HepG2 (cell line): ENCODE data around the gene VMO1. TPM values are rescaled to one million over a fixed set of nuclear protein-coding genes. Genes with fewer than 3 reads are reported as not detected.

Experiments used
- ARNT2 ChIP-seq: sonication (generic); formaldehyde crosslinking; IDR thresholded peaks from 2 replicates; pipeline ENCODE4 v1.8.0; 2022; ENCODE audit warnings: mild to moderate bottlenecking, low read depth, missing genetic modification reagents, moderate library complexity
- FOSL1 ChIP-seq: sonication (generic); formaldehyde crosslinking; IDR thresholded peaks from 2 replicates; pipeline ENCODE4 v1.9.0; 2021; ENCODE audit warnings: missing genetic modification reagents, borderline replicate concordance
- HMG20B ChIP-seq: conservative IDR thresholded peaks from 2 replicates; pipeline ENCODE4 v1.6.1; 2016; ENCODE audit warnings: missing genetic modification reagents, missing compliant biosample characterization
- IKZF4 ChIP-seq: sonication (generic); formaldehyde crosslinking; IDR thresholded peaks from 2 replicates; pipeline ENCODE4 v1.5.1; 2020; ENCODE audit warnings: borderline replicate concordance, mild to moderate bottlenecking, low read depth, missing genetic modification reagents; ENCODE audit errors: not compliant biosample characterization
- KDM4B ChIP-seq: sonication (generic); formaldehyde crosslinking; IDR thresholded peaks from 2 replicates; pipeline ENCODE4 v1.4.0; 2020; ENCODE audit warnings: missing genetic modification reagents
- KDM6A ChIP-seq: IDR thresholded peaks from 2 replicates; pipeline ENCODE4 v1.6.1; 2016; ENCODE audit warnings: low read depth
- KLF16 ChIP-seq, 2 experiments: sonication (generic) in 1 of 2; formaldehyde crosslinking in 1 of 2; IDR thresholded peaks; 2 replicates each; pipeline versions ENCODE4 v1.6.1 to v1.8.0; 2016 to 2023; ENCODE audit warnings: missing genetic modification reagents in 2 of 2, missing compliant biosample characterization in 1 of 2
- MAZ ChIP-seq, 2 experiments: sonication (generic) in 1 of 2; formaldehyde crosslinking in 1 of 2; IDR thresholded peaks; 2 replicates each; pipeline versions ENCODE4 v1.5.0 to v1.6.1; 2012 to 2020; ENCODE audit warnings: low read depth in 2 of 2, mild to moderate bottlenecking in 2 of 2, borderline replicate concordance in 1 of 2, improper control_type of control experiment in 1 of 2, low read length in 1 of 2, missing genetic modification reagents in 1 of 2, moderate library complexity in 1 of 2
- NFATC3 ChIP-seq: sonication (generic); formaldehyde crosslinking; IDR thresholded peaks from 2 replicates; pipeline ENCODE4 v1.5.1; 2020; ENCODE audit warnings: mild to moderate bottlenecking, missing genetic modification reagents
- PITX1 ChIP-seq: sonication (generic); formaldehyde crosslinking; IDR thresholded peaks from 2 replicates; pipeline ENCODE4 v1.5.1; 2020; ENCODE audit warnings: mild to moderate bottlenecking, missing genetic modification reagents
- POLR2G ChIP-seq: fragments of 200-400 bp; formaldehyde crosslinking; IDR thresholded peaks from 2 replicates; pipeline ENCODE4 v1.6.1; 2018; ENCODE audit warnings: mild to moderate bottlenecking, low read depth, low read length, moderate library complexity
- SAP130 ChIP-seq: IDR thresholded peaks from 2 replicates; pipeline ENCODE4 v1.6.1; 2016; ENCODE audit warnings: low read depth
- STAG1 ChIP-seq: sonication (generic); formaldehyde crosslinking; IDR thresholded peaks from 2 replicates; pipeline ENCODE4 v1.4.0; 2020; ENCODE audit warnings: missing genetic modification reagents
- ZFP82 ChIP-seq: sonication (generic); formaldehyde crosslinking; IDR thresholded peaks from 2 replicates; pipeline ENCODE4 v1.5.1; 2020; ENCODE audit warnings: mild to moderate bottlenecking, missing genetic modification reagents, borderline replicate concordance
- ZFP90 ChIP-seq: sonication (generic); formaldehyde crosslinking; IDR thresholded peaks from 2 replicates; pipeline ENCODE4 v1.8.0; 2022; ENCODE audit warnings: missing genetic modification reagents, mild to moderate bottlenecking, inconsistent platforms, borderline replicate concordance
- ZNF224 ChIP-seq: sonication (generic); formaldehyde crosslinking; IDR thresholded peaks from 2 replicates; pipeline ENCODE4 v1.5.0; 2020; ENCODE audit warnings: mild to moderate bottlenecking, missing genetic modification reagents
- ZNF232 ChIP-seq: sonication (generic); formaldehyde crosslinking; IDR thresholded peaks from 2 replicates; pipeline ENCODE4 v1.4.0; 2020; ENCODE audit warnings: missing genetic modification reagents, borderline replicate concordance
- ZNF672 ChIP-seq: sonication (generic); formaldehyde crosslinking; IDR thresholded peaks from 2 replicates; pipeline ENCODE4 v1.8.1; 2022; ENCODE audit warnings: missing genetic modification reagents
- polyA plus RNA-seq, 8 experiments: library from polyadenylated mRNA; depleted of rRNA in 3 of 8; stranded (reverse) in 7 of 8; unstranded in 1 of 8; fragments of >200 nt; fragmentation: Illumina TruSeq in 4 of 8; extraction: Trizol in 4 of 8; gene quantifications; 2 replicates each; pipeline versions ENCODE4 v1.2.1 to v1.2.3, GENCODE V29; 2011 to 2016; ENCODE audit warnings: low read depth in 4 of 8, missing spikeins in 1 of 8, mixed read lengths in 1 of 8; ENCODE audit not compliant: insufficient read depth in 1 of 8
- total RNA-seq, 5 experiments: library from RNA; depleted of rRNA; stranded (reverse); fragments of >200 nt; fragmentation: Illumina TruSeq; extraction: Trizol; gene quantifications; 2 replicates each; pipeline ENCODE4 v1.2.3, GENCODE V29; 2016; ENCODE audit warnings: low read depth in 1 of 5
- TF ChIP-seq, protein P1 (sequence below): sonication (generic); formaldehyde crosslinking; IDR thresholded peaks from 2 replicates; pipeline ENCODE4 v1.4.0; 2020; ENCODE audit warnings: missing genetic modification reagents
- TF ChIP-seq, protein P2 (sequence below): sonication (generic); formaldehyde crosslinking; conservative IDR thresholded peaks from 2 replicates; pipeline ENCODE4 v1.8.0; 2022; ENCODE audit warnings: missing genetic modification reagents
- TF ChIP-seq, protein P3 (sequence below): sonication (generic); formaldehyde crosslinking; conservative IDR thresholded peaks from 2 replicates; pipeline ENCODE4 v1.8.0; 2022; ENCODE audit warnings: mild to moderate bottlenecking, moderate library complexity, missing genetic modification reagents

The VMO1 gene
- total and polyA plus RNA-seq, 2 of the 13 experiments (the other 11 are each of a cell fraction or from before 2014, with no cell fraction given): not detected

DNA sequence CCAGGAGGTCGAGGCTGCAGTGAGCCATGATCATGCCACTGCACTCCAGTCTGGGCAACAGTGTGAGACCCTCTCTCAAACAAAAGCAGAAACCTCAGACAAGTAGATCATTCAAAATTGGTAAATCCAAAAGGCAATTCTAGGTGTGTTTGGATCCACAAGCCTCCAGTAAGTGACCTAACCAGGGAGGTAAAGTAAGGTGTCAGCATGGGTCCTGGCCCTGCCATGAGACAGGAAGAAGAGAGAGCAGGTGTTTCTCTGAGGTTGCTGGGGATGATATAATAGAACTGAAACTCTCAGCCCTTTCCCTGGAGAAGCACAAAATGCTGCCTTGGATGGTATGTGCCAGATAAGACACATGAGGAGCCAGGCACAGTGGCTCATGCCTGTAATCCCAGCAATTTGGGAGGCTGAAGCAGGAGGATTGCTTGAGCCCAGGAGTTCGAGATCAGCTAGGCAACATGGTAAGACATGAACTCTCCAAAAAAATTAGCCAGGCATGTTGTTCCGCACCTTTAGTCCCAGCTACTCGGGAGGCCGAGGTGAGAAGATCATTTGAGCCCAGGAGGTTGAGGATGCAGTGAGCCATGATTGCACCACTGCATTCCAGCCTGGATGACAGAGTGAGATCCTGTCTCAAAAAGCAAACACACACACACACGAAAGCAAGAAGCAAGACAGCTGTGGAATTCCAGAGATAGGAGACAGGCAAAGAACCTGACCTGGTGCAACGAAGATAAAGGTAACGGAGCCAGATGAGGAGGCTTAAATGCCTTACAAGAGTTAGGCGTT lies 8.0 kb downstream of the VMO1 start (continued):
- TF ChIP-seq, protein P1, sequence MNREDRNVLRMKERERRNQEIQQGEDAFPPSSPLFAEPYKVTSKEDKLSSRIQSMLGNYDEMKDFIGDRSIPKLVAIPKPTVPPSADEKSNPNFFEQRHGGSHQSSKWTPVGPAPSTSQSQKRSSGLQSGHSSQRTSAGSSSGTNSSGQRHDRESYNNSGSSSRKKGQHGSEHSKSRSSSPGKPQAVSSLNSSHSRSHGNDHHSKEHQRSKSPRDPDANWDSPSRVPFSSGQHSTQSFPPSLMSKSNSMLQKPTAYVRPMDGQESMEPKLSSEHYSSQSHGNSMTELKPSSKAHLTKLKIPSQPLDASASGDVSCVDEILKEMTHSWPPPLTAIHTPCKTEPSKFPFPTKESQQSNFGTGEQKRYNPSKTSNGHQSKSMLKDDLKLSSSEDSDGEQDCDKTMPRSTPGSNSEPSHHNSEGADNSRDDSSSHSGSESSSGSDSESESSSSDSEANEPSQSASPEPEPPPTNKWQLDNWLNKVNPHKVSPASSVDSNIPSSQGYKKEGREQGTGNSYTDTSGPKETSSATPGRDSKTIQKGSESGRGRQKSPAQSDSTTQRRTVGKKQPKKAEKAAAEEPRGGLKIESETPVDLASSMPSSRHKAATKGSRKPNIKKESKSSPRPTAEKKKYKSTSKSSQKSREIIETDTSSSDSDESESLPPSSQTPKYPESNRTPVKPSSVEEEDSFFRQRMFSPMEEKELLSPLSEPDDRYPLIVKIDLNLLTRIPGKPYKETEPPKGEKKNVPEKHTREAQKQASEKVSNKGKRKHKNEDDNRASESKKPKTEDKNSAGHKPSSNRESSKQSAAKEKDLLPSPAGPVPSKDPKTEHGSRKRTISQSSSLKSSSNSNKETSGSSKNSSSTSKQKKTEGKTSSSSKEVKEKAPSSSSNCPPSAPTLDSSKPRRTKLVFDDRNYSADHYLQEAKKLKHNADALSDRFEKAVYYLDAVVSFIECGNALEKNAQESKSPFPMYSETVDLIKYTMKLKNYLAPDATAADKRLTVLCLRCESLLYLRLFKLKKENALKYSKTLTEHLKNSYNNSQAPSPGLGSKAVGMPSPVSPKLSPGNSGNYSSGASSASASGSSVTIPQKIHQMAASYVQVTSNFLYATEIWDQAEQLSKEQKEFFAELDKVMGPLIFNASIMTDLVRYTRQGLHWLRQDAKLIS (CRISPR knock-in tag): 0 out of 2 replicates have a peak, but pooled peaks have one; percentile 46
- TF ChIP-seq KDM4B (CRISPR knock-in tag) (0 out of 2 replicates have a peak, but pooled peaks have one; percentile 53), ZFP82 (no peak), PITX1 (peak; percentile 91), ZNF672 (CRISPR knock-in tag) (no peak), HMG20B (CRISPR knock-in tag) (0 out of 2 replicates have a peak, but pooled peaks have one; percentile 67), FOSL1 (CRISPR knock-in tag) (peak; percentile 29; the same call in 1 of the 2 replicates), POLR2G (peak; percentile 23; the same call in 1 of the 2 replicates), MAZ (IDR thresholded peaks at IDR 0.05; ENCODE audit: borderline replicate concordance, low read depth, low read length) (no peak), MAZ (CRISPR knock-in tag; IDR thresholded peaks at IDR 0.05; ENCODE audit: low read depth) (0 out of 2 replicates have a peak, but pooled peaks have one; percentile 32), SAP130 (CRISPR knock-in tag) (peak; percentile 93), NFATC3 (CRISPR knock-in tag) (0 out of 2 replicates have a peak, but pooled peaks have one; percentile 37), ARNT2 (peak; percentile 57; the same call in 1 of the 2 replicates), ZFP90 (CRISPR knock-in tag) (peak; percentile 81), ZNF224 (no peak), KLF16 (CRISPR knock-in tag; IDR thresholded peaks at IDR 0.05) (peak in 1 of 2 experiments; percentile 90; a peak in 2 of 4 replicates), KDM6A (CRISPR knock-in tag) (peak; percentile 67), STAG1 (CRISPR knock-in tag) (peak; percentile 30; the same call in 1 of the 2 replicates), IKZF4 (CRISPR knock-in tag) (peak; percentile 24), ZNF232 (peak; percentile 73; the same call in 1 of the 2 replicates)
- TF ChIP-seq, protein P2, sequence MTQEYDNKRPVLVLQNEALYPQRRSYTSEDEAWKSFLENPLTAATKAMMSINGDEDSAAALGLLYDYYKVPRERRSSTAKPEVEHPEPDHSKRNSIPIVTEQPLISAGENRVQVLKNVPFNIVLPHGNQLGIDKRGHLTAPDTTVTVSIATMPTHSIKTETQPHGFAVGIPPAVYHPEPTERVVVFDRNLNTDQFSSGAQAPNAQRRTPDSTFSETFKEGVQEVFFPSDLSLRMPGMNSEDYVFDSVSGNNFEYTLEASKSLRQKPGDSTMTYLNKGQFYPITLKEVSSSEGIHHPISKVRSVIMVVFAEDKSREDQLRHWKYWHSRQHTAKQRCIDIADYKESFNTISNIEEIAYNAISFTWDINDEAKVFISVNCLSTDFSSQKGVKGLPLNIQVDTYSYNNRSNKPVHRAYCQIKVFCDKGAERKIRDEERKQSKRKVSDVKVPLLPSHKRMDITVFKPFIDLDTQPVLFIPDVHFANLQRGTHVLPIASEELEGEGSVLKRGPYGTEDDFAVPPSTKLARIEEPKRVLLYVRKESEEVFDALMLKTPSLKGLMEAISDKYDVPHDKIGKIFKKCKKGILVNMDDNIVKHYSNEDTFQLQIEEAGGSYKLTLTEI (CRISPR knock-in tag): no peak
- TF ChIP-seq, protein P3, sequence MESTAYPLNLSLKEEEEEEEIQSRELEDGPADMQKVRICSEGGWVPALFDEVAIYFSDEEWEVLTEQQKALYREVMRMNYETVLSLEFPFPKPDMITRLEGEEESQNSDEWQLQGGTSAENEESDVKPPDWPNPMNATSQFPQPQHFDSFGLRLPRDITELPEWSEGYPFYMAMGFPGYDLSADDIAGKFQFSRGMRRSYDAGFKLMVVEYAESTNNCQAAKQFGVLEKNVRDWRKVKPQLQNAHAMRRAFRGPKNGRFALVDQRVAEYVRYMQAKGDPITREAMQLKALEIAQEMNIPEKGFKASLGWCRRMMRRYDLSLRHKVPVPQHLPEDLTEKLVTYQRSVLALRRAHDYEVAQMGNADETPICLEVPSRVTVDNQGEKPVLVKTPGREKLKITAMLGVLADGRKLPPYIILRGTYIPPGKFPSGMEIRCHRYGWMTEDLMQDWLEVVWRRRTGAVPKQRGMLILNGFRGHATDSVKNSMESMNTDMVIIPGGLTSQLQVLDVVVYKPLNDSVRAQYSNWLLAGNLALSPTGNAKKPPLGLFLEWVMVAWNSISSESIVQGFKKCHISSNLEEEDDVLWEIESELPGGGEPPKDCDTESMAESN (CRISPR knock-in tag): peak; percentile 49; the same call in 1 of the 2 replicates
